Hematopoietic multipotent progenitor cell treated with erythropoietin and hydrocortisone succinate and interleukin-3 and kit ligand, for 15 days (in vitro differentiated cells): ENCODE results near the gene MACROH2A1.

Source experiments
- DNase-seq: peaks from one replicate; pipeline ENCODE4 v3.0.0-alpha.2; 2015; ENCODE audit warnings: low spot score

The MACROH2A1 gene

DNA sequence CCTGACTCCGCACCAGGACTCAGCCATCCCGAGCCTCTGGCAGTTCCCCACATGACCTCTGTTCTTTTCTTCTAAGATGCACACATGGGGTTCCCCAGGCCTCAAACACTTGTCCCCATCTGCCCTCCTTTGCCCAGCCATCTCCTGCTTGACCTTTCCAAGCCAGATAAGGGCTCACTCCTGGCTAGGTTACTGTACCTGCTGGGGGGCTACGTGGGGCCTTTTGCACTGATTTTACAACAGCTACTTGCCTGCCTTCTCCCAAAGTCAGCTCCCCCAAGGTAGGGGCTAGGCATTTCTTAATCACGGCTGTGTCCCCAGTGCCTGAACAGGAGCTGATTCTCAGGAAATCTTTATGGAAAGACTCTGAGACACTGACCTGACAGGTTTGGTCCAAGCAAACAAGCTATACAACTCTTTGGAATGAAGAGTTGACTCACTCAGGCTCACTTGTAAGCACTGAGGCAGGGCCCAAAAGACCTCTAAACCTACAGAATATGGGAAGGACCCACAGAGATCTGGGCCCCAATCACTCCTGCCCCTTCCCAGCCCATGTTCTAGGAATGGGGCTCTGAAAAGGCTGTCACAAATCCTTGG is 2.5 kb downstream of the MACROH2A1 start:
- no peak for DNase-seq

GRCh38 chr5:135395866-135396265 is 3.2 kb downstream of the MACROH2A1 start:
- DNase-seq: no peak

GRCh38 chr5:135395451-135395850 is 3.6 kb downstream of the MACROH2A1 start:
- peak; percentile 40 for DNase-seq

- no peak for DNase-seq
Observed at GRCh38 chr5:135394095-135394494, 4.9 kb downstream of the MACROH2A1 start.

- no peak for DNase-seq
Observed at GRCh38 chr5:135393691-135394090, 5.3 kb downstream of the MACROH2A1 start.

GRCh38 chr5:135393229-135393628 is 5.8 kb downstream of the MACROH2A1 start:
- no peak for DNase-seq

DNA sequence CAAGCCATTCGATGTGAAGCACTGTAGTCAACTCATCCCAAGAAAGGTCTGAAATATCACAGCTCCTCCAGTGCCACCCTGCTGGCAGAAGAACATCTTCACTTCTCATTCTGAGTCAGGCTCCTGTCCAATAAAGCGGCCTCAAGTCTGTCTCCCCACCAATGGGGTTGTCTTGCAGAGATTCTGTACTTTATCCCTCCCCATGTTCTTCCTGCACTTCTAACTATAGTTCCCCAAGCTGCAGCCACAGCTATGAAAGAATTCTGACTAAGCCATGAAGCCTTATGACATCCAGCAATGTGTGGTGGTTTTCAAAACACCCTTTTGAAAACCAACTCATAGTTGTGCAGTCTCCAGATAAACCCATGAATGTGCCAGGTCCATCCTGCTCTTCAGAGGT is 6.8 kb downstream of the MACROH2A1 start:
- no peak for DNase-seq

- DNase-seq: no peak
Observed at GRCh38 chr5:135391869-135392255, 7.2 kb downstream of the MACROH2A1 start.

DNA sequence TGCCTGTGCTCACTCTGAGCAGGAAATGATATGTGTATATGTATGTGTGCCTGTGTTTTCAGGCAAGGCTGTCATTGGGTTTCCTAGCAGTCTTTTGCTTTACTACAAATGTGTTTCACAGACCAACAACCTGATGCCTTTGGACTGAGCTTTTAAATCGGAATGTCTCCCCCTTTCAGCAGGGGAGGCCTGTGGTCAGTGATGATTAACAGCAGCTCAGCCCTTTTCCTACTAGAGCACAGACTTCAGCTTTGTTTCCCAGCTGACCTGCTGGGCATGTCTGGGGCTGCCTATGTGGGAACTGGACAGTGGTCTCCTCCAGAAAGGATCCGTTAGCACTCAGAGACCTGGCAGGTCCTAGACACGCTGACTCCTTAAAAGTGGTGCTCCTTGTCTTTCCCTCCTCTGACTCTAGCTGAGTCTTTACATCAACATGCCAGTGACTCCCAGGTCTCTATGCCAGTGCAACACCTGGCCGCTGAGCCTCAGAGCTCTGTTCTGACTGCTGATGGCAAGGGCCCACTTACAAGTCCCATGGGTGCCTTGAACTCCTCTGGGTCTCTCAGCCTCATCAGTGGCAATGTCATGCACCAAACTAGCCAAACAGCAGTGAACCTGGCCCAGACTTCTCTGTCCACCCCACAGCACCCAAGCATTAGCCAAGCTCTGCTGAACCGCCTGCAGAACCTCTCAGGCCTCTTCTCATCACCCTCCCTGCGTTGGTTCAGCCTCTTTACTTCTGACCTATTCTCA is 7.7 kb downstream of the MACROH2A1 start:
- DNase-seq: no peak

DNA sequence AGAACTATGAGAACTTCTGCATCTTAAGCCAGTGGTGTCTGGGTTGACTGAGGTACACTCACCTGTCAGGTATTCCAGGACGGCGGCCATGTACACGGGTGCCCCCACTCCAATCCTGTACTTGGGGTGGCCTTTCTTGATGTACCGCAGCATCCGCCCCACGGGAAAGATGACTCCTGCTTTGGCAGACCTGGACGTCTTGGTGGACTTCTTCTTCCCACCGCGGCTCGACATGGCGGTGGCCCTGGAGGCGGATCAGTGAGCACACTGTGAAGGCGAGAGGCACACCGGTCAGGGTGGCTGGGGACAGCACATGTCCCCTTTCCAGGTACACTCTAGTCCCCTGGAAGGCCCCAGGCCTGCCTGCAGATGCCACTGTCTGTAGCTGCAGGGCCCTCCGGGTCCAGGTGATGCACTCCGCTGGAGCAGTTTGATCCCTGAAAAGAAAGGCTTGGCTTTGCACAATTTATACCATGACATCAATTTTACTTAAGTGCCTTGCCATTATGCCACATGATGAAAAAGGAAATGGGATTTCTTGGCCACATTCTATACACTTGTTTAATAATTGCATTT is 10.1 kb downstream of the MACROH2A1 start:
- DNase-seq: no peak

GRCh38 chr5:135387629-135387960 is 11.4 kb downstream of the MACROH2A1 start:
- no peak for DNase-seq

DNA sequence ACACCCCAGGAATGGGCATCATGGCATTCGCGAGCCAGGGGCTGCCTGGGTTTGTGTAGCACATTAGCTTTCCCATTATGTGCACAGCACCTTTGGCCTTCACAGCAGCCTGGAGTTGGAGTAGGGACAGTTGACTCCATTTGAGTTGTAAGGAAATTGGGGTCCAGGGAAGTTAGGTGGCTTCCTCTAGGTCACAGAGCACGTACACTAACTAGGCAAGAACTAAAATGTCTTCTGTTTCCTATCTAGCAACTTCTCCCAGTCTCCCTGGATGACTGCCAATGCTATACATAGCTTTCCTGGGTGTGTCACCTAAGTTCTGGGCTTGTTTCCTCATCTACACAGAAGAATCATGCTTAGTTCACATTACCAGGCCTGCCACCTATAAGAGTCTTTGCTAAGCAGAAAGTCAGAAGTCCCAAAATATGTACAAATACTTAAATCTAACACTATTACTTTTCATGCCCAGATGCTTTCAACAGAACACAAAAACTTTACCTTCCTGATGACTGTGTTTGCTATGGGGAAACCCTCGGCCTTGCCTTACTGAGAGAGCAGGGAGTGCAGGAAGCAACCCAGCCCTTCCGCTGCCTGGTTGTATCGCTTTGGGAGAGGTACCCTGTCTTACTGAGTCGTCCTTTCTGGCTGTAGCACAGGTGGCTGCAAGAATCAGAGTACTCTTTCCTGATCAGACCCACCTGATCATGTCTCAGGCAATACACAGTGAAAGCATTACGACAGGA is 12.0 kb downstream of the MACROH2A1 start:
- DNase-seq: peak; percentile 95

GRCh38 chr5:135386096-135386495 is 12.9 kb downstream of the MACROH2A1 start:
- DNase-seq: no peak

- no peak for DNase-seq
Observed at GRCh38 chr5:135385576-135385975, 13.5 kb downstream of the MACROH2A1 start.

- DNase-seq: no peak
Observed at GRCh38 chr5:135384898-135385297, 14.1 kb downstream of the MACROH2A1 start.

DNA sequence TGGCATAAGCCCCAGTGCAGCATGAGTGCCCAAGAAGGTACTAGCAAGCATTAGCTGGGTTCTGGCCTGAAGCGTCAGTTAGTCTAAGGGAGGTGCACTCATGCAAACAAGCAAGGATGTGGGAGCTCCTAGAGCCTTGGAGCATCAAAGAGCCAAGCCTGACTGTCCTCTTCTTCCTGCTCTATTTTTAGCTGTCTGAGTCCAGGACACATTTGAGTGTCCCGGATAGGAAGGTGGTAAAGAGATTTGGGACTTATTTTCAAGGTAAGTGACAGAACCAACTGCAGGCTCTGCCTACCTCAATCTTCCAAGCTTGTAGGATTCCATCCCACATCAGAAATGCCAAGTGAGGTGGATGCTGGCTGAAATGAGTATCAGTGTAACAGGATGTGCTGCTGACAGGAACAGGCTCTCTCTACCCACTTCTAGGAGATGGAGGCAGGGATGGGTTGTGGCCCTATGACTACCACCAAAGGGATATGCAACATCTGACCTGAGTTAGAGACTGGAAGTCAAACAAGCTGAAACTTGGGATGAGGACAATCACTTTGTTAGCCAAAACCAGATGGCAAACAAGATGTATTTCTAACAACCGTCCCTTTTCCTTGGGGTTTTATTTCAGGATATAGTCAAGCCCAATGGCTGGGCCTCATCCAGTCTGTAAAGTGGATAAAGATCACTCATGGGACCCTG is 15.1 kb downstream of the MACROH2A1 start:
- DNase-seq: no peak

GRCh38 chr5:135382981-135383380 is 16.1 kb downstream of the MACROH2A1 start:
- DNase-seq: no peak

DNA sequence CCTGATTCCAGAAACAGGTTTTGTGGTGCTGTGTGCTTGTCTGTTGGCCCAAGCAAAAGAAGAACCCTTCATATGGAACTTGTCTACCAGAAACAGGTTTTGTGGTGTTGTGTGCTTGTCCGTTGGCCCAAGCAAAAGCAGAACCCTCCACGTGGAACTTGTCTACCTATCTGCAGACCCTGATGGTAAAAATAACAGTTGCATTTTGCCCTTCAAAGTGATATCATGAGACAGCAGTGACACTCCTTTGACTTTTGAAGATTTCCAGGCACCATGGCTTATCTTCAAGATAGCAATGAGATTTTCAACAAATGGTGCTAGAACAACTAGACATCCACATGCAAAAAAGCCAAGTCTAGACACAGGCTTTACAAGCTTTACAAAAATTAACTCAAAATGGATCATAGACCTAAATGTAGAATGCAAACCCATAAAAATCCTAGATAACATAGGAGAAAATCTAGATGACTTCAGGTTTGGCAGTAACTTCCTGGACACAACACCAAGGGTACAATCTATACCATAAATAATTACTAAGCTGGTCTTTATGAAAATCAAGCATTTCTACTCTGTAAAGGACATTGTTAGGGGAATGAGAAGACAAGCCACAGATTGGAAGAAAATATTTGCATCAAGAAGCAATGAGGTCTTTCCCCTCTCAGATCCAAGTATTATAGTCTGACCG is 16.8 kb downstream of the MACROH2A1 start:
- DNase-seq: no peak

GRCh38 chr5:135379046-135379654 is 19.9 kb downstream of the MACROH2A1 start:
- DNase-seq: no peak

DNA sequence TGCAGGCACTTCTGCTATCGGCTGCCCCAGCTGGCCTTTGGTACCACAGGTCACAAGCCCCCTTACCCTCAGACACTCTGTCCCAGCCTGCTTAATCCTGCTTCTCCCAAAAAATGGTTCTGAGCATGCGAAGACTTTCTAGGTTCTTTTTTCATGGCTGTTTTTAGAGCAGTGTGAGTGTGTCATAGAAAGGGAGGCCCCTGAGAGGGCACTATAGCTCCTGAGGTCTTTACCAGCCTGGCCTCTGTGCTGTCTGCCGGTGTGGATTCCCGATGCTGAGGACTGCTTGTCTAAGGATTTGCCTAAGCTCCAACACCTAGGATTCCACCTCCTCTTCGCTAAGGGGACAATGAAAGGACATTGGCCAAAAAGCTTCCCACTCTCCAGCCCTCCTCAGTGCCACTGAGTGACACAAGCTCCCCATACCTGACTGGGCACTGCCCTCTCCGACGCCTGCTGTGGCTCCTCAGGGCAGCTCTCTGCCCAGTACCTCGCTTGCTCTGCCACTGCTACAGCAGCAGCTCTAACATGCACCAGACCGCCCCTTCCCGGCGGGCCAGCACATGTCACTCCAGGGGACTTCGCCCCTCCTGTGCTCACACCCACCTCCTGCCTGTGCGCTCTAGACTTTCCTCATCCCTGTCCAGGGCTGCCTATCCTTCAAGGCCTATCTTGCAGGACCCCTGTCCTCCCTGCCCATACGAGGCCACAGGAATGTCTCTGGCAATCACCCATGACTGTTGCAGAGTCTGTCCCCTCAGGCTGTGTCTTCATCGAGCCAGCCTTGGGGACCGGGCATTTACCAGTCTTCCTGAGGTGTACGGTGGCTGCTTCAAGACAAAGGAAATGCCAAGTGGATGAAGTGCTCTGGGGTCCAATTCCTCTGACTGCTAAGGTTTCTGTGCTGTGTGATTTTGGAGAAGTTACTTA is 21.0 kb downstream of the MACROH2A1 start:
- DNase-seq: no peak
